SK-N-SH (cell line): ENCODE measurements around the gene NAP1L1.

Experiments
- CHD2 ChIP-seq: fragments of 150-350 bp; IDR thresholded peaks from 2 replicates; pipeline ENCODE4 v1.6.1; 2018; ENCODE audit warnings: low read length; ENCODE audit not compliant: partially characterized antibody
- CTCF ChIP-seq: fragments of 200-600 bp; sonication (generic); IDR thresholded peaks from 2 replicates; pipeline ENCODE4 v1.6.1; 2017; ENCODE audit warnings: antibody characterized with exemption, mild to moderate bottlenecking, moderate library complexity
- MXI1 ChIP-seq: IDR thresholded peaks from 2 replicates; pipeline ENCODE4 v1.6.1; 2012; ENCODE audit warnings: mild to moderate bottlenecking, low read depth, low read length, improper control_type of control experiment
- RCOR1 ChIP-seq: fragments of 150-350 bp; IDR thresholded peaks from 2 replicates; pipeline ENCODE4 v1.6.1; 2017; ENCODE audit warnings: antibody characterized with exemption, low read length

DNA sequence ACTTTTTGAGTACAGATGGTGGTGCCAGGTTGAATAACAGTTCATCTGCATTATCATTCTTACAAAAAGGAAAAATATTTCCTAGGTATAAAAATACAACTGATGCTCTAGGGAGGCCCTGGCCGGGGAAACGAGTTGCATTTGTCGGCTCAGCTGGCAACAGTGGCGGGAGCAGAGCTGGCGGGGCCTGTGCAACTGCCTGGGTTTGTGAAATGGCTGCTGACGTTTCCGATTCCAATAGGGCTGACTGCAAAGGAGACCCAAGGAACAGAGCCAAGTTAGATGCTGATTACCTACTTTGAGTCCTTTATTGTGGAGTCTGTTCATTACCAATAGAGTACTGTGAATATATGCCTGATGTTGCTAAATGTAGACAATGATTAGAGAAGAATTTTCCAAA, 27.2 kb downstream of the NAP1L1 start:
- TF ChIP-seq CTCF (no peak), CHD2 (no peak), MXI1 (no peak), RCOR1 (no peak)
